Keratinocyte (primary cell): ENCODE results near the gene CDH18.

Experiments
- CTCF ChIP-seq, 3 experiments: IDR thresholded peaks in 1 of 3; conservative IDR thresholded peaks in 1 of 3; optimal IDR thresholded peaks in 1 of 3; 2 replicates in 2 of 3; 3 replicates in 1 of 3; pipeline versions ENCODE3 to v1.5.1; 2011; ENCODE audit warnings: low read length in 3 of 3, mild to moderate bottlenecking in 3 of 3, moderate library complexity in 2 of 3, control low read depth in 1 of 3, inconsistent platforms in 1 of 3; ENCODE audit not compliant: insufficient read depth in 2 of 3; ENCODE audit errors: extremely low read depth in 1 of 3
- EZH2 ChIP-seq: IDR thresholded peaks from one replicate; pipeline ENCODE4 v1.6.1; 2012; ENCODE audit warnings: inconsistent platforms, mild to moderate bottlenecking, low read length, moderate library complexity

GRCh38 chr5:19676895-19677294, 311.1 kb downstream of the CDH18 start:
- TF ChIP-seq CTCF (optimal IDR thresholded peaks at IDR 0.05 in 1 of 3, IDR thresholded peaks at IDR 0.05 in 1 of 3, conservative IDR thresholded peaks at IDR 0.05 in 1 of 3; ENCODE audit: extremely low read depth in 1 of 3, insufficient read depth in 2 of 3, low read length in 3 of 3) = no peak
- TF ChIP-seq EZH2 = no peak
